MG63 (cell line): Measurements from ENCODE around the gene FRAS1. TPM values are rescaled to one million over a fixed set of nuclear protein-coding genes. Genes with fewer than 3 reads are reported as not detected.
"Not testable (repeated sequence)": the region's sequence is repeated elsewhere in the genome, so short reads cannot be mapped to it uniquely, and the experiment has no call there.

Experiments
- DNase-seq: peaks from one replicate; pipeline ENCODE4 v3.0.0-alpha.2; 2020
- H3K27me3 ChIP-seq: fragments of 250-450 bp; sonication (Bioruptor Pico); 2 replicates; pipeline ENCODE4 v1.5.1; 2020; ENCODE audit warnings: mild to moderate bottlenecking, moderate library complexity
- H3K36me3 ChIP-seq: fragments of 250-450 bp; sonication (Bioruptor Pico); 2 replicates; pipeline ENCODE4 v1.5.1; 2020; ENCODE audit warnings: mild to moderate bottlenecking, moderate library complexity
- H3K4me3 ChIP-seq: fragments of 250-450 bp; sonication (Bioruptor Pico); 2 replicates; pipeline ENCODE4 v1.5.1; 2020; ENCODE audit warnings: mild to moderate bottlenecking, moderate library complexity
- H3K9me3 ChIP-seq: fragments of 250-450 bp; sonication (Bioruptor Pico); 2 replicates; pipeline ENCODE4 v1.5.1; 2020; ENCODE audit warnings: mild to moderate bottlenecking, moderate library complexity
- total RNA-seq: library from RNA; depleted of rRNA; stranded (reverse); fragments of >200 nt; shearing (Covaris generic); gene quantifications from 2 replicates; pipeline ENCODE4 v1.2.3, GENCODE V29; 2014; ENCODE audit warnings: low replicate concordance

The FRAS1 gene
- total RNA-seq, 1 experiment from 2014 or later = 0.03 TPM

DNA sequence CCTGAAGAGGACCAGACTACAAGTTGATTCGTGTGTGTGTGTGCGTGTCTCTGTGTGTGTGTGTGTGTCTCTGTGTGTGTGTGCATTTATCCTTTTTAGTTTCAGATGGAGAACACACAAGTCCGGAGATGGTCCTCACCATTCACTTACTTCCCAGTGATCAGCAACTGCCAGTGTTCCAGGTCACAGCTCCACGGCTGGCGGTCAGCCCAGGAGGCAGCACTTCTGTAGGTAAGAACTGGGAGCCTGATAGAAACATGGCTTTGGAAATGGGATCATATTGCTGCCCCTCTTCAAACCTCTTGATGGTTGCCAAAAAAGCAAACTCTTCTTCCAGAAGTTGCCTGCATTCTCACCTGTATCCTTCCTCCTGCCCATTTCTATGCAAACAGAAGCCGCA is 371.9 kb downstream of the FRAS1 start:
- H3K27me3 ChIP-seq = no peaks in the 10 kb centered on the region
- no peaks in the 10 kb centered on the region for H3K9me3 ChIP-seq

DNA sequence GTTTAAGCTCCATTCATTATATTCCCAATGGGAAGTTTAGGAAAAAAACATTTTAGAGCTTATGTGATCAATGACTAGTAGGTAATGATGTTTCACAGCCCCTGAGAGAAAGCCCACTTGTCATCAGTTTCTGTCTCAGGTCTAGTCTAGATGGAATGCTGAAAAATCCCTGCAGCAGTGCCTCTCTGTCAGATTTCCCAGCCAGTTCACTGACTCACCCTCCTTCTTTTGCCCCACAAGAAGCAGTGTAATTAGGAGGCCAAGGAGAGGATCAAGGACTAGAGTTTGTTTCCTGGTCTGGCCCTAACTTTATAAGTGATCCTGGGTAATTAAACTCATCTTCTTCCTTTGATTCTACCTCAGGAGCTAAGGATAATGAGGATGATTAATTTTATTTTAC is 375.8 kb downstream of the FRAS1 start:
- H3K9me3 ChIP-seq = no peaks in the 10 kb centered on the region
- H3K27me3 ChIP-seq = 0 out of 2 replicates have a peak, but pooled peaks cover under 1% of the 10 kb centered on the region
- no peak overlapping the region for H3K4me3 ChIP-seq
- no peaks in the 10 kb centered on the region for H3K36me3 ChIP-seq
- DNase-seq = no peak

More for the DNA sequence above, 371.9 kb downstream of the FRAS1 start:
- no peak for DNase-seq
- H3K36me3 ChIP-seq = no peaks in the 10 kb centered on the region
- no peak overlapping the region for H3K4me3 ChIP-seq

DNA sequence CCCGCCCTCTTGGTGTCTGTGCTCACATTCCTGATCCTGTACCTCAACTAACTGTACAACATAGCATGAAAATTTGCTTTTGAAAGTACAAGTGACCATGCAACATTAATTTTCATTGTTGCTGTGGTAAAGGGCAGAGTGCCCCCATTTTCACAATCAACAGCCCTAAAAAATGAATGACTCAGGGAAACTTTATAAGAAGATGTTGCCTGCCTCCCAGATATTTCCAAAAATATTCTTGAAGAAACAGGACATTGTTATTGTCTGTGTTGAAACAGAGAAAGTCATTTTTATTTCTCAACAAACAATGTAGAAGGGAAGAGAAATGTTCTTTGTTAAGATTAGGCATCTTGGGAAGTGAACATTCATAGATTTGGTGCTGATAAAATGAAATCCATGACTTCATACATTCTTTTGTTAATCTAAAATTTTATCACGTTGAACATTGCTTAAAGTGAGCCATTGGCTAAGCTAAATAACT is 380.5 kb downstream of the FRAS1 start:
- H3K27me3 ChIP-seq = 0 out of 2 replicates have a peak, but pooled peaks cover 3% of the 10 kb centered on the region
- no peak for DNase-seq
- no peak overlapping the region for H3K4me3 ChIP-seq
- H3K9me3 ChIP-seq = no peaks in the 10 kb centered on the region
- H3K36me3 ChIP-seq = no peaks in the 10 kb centered on the region

DNA sequence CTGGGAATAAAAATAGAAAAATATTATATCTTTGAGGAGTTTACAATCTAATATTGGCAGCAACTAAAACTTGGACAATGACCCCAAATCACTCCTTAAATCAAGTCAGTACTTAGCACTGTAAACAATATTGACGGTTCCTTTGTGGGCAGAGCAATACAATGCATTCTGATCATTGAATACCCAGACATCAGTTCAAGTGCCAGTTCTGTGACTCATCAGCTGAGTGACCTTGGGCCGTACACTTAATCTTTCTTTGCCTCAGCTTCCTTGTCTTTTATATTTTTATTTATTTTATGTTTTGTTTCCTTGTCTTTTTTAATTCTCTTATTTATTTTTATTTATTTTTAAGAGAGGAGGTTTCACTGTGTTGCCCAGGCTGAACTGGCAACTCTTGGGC is 382.2 kb downstream of the FRAS1 start:
- DNase-seq = peak; percentile 7
- Histone ChIP-seq H3K27me3 (0 out of 2 replicates have a peak, but pooled peaks cover 3% of the 10 kb centered on the region), H3K4me3 (no peak overlapping the region), H3K9me3 (no peaks in the 10 kb centered on the region), H3K36me3 (no peaks in the 10 kb centered on the region)

DNA sequence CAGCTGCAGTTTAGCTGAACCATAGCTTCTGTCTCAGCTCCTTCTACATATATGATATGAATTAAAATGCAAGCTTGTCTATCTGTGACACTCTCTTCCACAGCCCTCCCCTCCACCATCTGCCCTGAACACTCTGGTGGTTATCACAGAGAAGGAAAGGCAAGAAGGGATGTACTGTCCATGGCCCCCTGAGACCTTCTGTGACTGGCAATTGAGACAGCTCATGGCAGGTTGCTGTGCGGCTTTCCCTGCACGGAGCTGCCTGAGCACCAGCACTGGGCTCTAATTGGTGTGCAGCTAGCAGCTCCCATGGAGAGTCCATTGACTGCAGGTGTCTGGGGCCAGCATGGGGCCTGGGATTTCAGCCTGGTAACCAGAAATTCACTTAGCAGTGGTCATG is 384.6 kb downstream of the FRAS1 start:
- DNase-seq = no peak
- peaks cover 3% of the 10 kb centered on the region; the same call in 1 of the 2 replicates for H3K27me3 ChIP-seq
- no peaks in the 10 kb centered on the region for H3K36me3 ChIP-seq
- H3K4me3 ChIP-seq = no peak overlapping the region
- no peaks in the 10 kb centered on the region for H3K9me3 ChIP-seq

DNA sequence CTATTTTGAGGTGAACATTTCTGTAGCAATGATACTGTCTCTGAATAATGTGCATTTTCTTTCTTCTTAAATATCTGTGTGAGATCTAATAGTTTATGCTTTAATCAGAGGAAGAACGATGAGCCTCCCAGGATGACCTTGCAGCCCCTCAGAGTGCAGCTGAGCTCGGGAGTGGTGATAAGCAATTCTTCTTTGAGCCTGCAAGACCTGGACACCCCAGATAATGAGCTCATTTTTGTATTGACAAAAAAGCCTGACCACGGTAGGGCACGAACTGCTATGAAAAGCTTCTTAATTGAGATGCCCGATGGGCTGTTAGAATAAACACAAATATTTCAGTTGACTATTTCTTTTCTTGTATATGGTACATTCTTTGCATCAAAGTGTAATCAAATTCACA is 389.5 kb downstream of the FRAS1 start:
- Histone ChIP-seq H3K4me3 (no peak overlapping the region), H3K36me3 (no peaks in the 10 kb centered on the region), H3K9me3 (no peaks in the 10 kb centered on the region), H3K27me3 (no peaks in the 10 kb centered on the region; the same call in 1 of the 2 replicates)
- no peak for DNase-seq

DNA sequence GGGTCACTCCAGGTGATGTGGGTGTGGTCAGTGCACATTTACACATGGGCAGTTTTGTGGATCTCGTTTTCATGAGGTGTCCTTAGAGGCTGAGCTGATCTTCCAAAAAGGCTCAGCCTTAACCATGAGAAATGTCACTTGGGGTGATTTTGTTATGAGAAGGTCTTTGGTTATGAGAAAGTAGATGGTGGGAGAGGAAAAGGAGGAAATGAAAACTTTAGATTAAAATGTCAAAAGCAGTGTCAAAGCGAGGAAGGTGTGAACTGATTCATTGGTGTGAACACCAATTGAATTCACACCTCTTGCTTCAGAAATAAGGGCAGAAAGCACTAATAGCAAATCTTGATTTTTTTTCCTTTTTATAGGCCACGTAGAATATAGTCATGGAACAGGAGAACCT is 394.3 kb downstream of the FRAS1 start:
- no peak for DNase-seq
- Histone ChIP-seq H3K36me3 (no peaks in the 10 kb centered on the region), H3K4me3 (no peak overlapping the region), H3K27me3 (no peaks in the 10 kb centered on the region), H3K9me3 (no peaks in the 10 kb centered on the region)

DNA sequence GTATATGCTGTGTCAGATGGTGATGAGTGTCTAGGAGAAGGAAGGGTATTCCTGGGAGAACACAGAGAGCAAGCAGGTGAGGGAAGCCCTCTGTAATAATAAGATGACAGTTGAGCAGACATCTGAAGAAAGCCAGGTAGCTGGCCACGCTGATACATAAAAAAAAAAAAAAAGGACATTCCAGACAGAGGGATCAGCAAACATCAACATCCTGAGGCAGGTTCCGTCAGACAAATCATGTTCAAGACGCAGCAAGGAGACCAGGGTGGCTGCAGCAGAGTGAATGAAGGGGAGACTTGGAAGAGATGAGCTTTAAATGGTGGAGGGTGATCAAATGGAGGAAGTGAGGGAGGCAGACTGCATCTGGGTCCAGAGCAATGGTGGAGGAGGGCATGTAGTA is 396.9 kb downstream of the FRAS1 start:
- no peaks in the 10 kb centered on the region for H3K27me3 ChIP-seq
- no peaks in the 10 kb centered on the region for H3K9me3 ChIP-seq
- no peak for DNase-seq

DNA sequence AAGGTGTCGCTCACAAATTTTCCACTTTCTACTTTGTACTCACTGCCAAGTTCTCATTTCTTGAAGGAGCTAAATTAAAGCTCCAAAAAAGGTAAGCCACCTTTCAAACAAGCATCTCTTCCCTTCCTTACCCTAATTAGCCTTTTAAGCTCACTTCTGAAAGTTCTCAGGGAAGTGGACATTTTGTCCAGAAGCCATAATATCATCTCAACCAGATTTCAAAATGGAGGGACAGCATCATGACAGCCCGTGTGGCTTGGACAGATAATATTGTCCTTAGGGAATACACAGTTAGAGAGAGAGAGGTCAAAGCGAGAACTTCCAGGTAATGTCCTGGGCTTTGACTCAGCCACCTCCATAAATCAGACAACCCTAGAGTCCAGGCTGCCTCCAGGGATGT is 400.6 kb downstream of the FRAS1 start:
- no peak for DNase-seq
- Histone ChIP-seq H3K9me3 (no peaks in the 10 kb centered on the region), H3K36me3 (no peaks in the 10 kb centered on the region), H3K27me3 (no peaks in the 10 kb centered on the region), H3K4me3 (no peak overlapping the region)

More for the DNA sequence above, 396.9 kb downstream of the FRAS1 start:
- H3K4me3 ChIP-seq = no peak overlapping the region
- H3K36me3 ChIP-seq = no peaks in the 10 kb centered on the region

DNA sequence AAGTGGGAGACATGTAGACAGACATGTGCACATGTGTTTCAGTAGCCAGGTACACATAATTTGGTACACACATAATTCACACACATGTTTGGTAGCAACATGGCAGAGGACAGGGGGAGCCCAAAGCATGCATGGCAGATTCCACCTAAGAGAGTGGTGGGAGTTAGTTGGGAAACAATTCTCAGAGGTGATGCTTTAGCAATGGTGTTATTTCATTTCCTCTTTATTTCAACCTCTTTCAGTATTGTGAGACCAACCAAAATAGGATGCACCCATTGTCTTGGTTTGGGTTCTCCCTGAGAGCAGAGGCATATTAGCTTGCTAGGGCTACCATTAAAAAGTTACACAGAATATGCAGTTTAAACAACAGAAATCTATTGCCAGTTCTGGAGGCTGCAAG is 402.2 kb downstream of the FRAS1 start:
- Histone ChIP-seq H3K27me3 (no peaks in the 10 kb centered on the region), H3K4me3 (no peak overlapping the region)

DNA sequence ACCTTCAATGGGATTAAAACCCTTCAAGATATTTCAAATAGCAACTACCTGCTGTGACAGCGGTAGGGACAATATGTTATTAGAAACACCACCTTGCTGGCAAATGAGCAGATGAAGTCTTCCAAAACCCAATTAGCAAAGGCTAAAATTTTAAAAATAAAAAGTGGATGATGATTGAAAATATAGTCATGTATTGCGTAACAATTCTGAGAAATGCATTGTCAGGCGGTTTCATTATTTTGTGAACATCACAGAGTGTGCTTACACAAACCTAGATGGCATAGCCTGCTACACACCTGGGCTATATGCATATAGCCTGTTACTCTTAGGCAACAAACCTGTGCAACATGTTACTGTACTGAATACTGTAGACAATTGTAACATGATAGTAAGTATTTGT is 403.2 kb downstream of the FRAS1 start:
- no peak for DNase-seq
- Histone ChIP-seq H3K4me3 (no peak overlapping the region), H3K9me3 (no peaks in the 10 kb centered on the region), H3K27me3 (no peaks in the 10 kb centered on the region), H3K36me3 (no peaks in the 10 kb centered on the region)

More for the DNA sequence above, 402.2 kb downstream of the FRAS1 start:
- Histone ChIP-seq H3K36me3 (no peaks in the 10 kb centered on the region), H3K9me3 (no peaks in the 10 kb centered on the region)
- DNase-seq = no peak

DNA sequence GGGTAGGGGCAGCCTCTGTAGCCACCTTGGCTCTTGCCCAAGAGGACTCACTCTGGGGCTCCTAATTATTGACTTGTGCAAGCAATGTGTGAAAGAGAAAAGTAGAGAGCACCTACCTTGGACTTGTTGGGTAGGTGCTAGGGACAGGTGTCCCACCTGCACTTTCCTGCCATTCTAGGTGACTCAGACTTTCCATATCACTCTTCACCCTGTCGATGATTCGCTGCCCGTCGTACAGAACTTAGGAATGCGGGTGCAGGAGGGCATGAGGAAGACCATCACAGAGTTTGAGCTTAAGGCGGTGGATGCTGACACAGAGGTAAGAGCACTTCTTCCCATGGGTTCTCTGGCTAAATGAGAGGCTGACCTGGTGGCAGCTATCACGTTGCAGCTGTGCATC is 407.1 kb downstream of the FRAS1 start:
- H3K36me3 ChIP-seq = no peaks in the 10 kb centered on the region
- H3K27me3 ChIP-seq = no peaks in the 10 kb centered on the region
- no peak overlapping the region for H3K4me3 ChIP-seq
- no peak for DNase-seq
- H3K9me3 ChIP-seq = no peaks in the 10 kb centered on the region

DNA sequence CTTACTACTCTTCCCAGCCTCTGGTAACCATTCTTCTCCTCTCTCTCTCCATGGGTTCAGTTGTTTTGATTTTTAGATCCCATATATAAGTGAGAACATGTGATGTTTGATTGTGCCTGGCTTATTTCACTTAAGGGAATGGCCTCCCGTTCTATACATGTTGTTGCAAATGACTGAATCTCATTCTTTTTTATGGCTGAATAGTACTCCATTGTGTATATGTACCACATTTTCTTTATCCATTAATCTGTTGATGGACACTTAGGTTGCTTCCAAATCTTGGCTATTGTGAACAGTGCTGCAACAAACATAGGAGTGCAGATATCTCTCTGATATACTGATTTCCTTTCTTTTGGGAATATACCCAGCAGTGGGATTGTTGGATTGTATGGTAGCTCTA is 410.1 kb downstream of the FRAS1 start:
- H3K9me3 ChIP-seq, H3K36me3 ChIP-seq, H3K4me3 ChIP-seq, DNase-seq, H3K27me3 ChIP-seq: not testable (repeated sequence)

DNA sequence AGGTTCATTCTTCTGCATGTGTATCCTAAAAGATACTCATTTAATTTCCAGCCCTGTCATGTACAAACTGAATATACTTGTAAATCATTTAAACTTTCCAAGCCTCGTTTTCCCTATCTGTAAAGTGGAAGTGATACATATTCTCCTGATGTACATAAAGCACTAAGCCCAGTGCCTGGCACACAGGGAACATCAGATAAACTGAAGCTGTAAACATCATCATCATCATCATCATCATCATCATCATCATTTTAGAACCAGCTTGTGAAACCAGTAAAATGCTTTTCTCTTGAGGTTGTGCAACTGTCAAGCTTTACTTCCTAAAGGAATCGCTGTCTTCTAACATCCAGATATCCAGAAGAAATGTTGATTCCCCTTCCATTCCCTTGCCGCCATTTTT is 411.1 kb downstream of the FRAS1 start:
- Histone ChIP-seq H3K36me3 (no peaks in the 10 kb centered on the region), H3K4me3 (no peak overlapping the region), H3K27me3 (no peaks in the 10 kb centered on the region), H3K9me3 (no peaks in the 10 kb centered on the region)
- DNase-seq = no peak

DNA sequence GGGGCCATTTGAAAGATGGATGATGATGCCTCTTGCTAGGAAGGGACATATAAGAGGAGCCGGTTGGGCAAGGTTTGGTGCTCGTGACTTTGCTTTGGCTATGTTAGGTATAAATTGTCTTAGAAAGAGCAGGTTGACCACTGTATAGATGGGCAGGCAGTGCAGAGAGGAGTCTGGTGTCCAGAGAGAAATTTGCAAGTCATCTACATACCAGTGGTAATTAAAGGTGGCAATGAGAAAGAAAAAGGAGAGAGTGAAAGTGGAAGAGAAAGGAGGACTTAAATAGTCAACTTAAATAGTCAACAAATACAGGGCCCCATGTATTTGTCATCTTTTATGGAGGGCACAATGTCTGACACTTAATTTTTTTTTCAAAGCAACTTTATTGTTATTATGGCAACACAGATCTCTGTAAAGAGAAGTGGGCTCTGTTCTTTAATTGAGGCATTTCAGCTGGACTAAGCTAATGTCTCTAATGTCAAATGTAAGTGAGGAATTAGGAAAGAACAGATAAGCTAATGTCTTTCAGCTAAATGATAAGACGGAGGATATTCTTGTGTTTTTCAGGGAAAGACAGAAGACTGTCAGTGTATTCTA is 419.1 kb downstream of the FRAS1 start:
- no peak overlapping the region for H3K4me3 ChIP-seq
- no peaks in the 10 kb centered on the region for H3K9me3 ChIP-seq
- no peaks in the 10 kb centered on the region for H3K36me3 ChIP-seq
- H3K27me3 ChIP-seq = no peaks in the 10 kb centered on the region
- DNase-seq = no peak

DNA sequence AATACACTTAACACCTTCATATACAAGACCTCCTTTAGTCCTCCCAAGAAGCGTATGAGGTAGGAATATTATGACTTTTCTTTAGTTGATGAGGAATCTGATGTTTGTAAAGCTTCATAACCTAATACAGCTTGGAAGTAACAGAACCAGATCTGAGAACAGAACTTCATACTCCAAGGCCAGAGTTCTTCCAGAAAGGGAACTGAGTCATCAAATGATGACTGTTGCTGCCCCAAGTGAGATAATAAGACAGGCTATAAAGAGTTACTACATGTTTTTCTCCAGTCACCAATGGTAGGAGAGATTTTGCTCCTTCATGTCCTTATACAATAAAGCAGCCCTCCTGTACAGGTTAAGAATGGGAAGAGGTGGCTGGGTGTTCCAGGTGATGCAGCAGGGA is 420.2 kb downstream of the FRAS1 start:
- no peak for DNase-seq
- no peaks in the 10 kb centered on the region for H3K27me3 ChIP-seq
- no peaks in the 10 kb centered on the region for H3K36me3 ChIP-seq

DNA sequence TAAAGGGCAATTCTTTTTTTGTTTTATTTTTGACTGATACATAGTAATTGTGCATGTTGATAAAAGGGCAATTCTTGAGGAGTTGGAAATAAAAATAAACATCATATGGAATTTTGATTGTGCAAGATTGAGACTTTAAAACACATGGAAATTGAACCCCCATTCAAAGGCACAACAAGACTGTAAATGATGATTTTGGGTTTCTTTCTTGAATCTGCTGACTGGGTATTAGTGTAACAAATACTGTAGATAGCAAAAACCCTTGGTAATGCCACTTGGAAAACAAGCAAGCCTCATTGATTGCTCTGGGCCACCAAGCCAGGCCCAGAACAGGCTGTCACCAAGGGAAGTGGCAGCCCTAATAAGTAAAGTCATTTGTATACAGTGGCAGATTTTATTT is 421.4 kb downstream of the FRAS1 start:
- no peak for DNase-seq

More for the DNA sequence above, 420.2 kb downstream of the FRAS1 start:
- Histone ChIP-seq H3K4me3 (no peak overlapping the region), H3K9me3 (no peaks in the 10 kb centered on the region)

DNA sequence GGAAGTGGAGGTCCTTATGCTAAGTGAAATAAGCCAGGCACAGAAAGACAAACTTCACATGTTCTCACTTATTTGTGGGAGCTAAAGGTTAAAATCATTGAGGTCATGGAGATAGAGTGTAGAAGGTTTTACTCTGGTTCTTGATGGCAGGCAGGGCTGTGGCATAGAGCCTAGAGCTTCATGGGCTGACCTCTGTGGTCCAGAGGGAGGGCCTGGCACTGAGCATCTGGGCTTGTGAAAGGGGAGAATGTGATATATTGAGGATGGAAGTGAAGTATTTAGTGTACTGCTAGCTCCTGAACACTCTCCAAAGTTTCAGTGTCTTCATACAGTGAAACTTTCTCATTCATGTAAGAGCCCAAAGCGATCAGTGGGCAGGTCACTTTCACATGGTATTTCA is 423.2 kb downstream of the FRAS1 start:
- no peak for DNase-seq
- H3K4me3 ChIP-seq = no peak overlapping the region
- no peaks in the 10 kb centered on the region for H3K36me3 ChIP-seq
- no peaks in the 10 kb centered on the region for H3K27me3 ChIP-seq
- no peaks in the 10 kb centered on the region for H3K9me3 ChIP-seq

More for the DNA sequence above, 421.4 kb downstream of the FRAS1 start:
- no peaks in the 10 kb centered on the region for H3K9me3 ChIP-seq
- H3K4me3 ChIP-seq = no peak overlapping the region
- H3K27me3 ChIP-seq = no peaks in the 10 kb centered on the region
- H3K36me3 ChIP-seq = no peaks in the 10 kb centered on the region
